Right hindlimb (tissue), 1 donor: Measurements from ENCODE around the gene ITSN1.
A peak's percentile ranks its signal among the peaks of the same experiment; 100 is the strongest.

Experiments
- DNase-seq: peaks from one replicate; pipeline ENCODE4 v3.0.0-alpha.2; 2018

The ITSN1 gene

DNA sequence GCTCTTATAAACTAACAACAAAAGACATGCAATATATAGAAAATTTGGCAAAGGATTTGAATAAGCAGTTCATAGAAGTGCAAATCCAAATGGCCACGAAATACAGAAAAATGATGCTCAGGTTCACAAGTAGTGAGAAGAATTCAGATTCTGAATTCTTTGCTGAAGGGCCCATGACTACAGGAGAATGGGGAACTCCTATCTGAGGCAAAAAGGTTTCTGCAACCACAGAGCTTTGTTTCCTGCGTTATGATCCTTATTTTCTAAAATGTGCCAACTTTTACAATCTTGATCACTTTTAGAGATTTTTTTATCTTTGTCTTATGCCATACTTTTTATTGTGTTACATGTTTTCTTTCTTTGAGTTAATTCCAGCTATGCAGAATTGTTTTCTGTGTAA, 91.3 kb downstream of the ITSN1 start:
- no peak for DNase-seq

DNA sequence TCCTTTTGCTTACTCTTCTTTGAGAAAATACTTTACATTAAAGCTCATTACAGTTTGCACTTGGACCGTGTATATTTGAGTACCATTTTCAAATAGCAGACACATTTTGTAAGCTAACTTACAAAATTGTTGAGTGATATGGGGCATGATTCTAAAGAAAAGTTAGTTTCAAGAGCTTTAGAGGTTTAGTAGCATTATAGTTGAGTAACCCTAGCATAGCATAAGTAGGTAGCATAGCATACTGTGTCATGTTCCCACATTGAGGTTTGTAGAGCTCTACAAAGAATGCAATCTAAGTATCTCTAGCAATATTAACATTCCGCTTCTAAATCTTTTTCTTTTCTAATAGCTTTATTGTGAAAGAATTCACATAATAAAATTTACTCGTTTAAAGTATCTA, 92.0 kb downstream of the ITSN1 start:
- no peak for DNase-seq

DNA sequence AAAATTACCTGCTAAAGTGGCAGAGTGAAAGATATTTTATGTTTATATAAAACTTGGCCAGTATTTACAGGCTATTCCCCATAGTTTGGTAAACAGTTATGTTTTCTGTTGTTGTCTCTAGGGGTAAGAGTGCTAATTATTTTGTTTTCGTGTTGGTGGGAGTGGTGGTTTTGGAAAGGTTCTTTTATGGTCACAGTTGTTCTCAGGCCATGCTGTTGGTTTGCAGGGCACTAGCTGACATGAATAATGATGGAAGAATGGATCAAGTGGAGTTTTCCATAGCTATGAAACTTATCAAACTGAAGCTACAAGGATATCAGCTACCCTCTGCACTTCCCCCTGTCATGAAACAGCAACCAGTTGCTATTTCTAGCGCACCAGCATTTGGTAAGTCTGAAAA, 92.5 kb downstream of the ITSN1 start:
- no peak for DNase-seq

DNA sequence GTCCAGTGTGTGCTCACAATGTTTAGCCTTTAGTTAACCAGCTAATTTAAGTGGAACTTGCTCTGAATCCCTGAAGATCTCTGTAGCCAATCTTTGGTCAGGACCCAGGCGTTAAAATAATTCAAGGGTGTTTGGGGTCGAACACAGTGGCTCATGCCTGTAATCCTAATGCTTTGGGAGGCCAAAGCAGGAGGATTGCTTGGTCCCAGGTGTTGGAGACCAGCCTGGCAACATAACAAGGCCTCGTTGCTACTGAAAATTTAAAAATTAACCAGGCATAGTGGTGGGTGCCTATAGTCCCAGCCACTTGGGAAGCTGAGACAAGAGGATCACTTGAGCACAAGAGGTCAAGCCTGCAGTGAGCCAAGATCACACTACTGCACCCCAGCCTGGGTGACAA, 94.3 kb downstream of the ITSN1 start:
- no peak for DNase-seq

DNA sequence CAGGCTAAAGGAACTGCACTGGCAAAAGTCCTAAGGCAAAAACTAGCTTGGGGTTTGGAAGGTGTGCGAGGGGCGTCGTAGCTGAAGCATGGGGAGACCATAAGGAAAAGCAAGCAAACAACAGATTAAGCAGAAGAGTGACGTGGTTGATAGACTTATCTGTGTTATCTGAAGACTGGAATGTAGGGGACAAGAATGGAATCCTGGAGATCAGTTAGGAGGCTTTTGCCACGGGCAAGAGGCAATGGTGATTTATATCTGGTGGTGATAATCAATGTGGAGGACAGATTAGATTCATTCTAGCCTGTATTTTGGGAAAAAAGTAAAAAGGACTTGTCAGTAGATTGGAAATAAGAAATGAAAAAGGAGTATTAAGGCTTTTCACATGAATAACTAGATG, 97.4 kb downstream of the ITSN1 start:
- DNase-seq = no peak

DNA sequence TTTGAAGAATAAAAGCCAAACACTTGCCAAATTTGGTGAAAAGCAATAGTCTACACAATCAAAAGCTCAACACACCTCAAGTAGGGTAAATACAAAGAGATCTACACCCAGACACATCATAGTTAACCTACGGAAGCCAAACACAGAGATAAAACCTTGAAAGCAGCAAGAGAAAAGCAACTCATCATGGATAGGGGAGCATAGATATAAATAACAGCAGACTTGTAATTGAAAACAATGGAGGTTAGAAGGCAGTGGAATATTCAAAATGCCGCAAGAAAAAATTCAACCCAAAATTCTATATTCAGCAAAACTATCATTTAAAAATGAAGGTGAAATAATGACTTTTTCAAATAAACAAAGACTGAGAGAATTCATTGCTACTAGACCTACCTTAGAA, 105.1 kb downstream of the ITSN1 start:
- no peak for DNase-seq

DNA sequence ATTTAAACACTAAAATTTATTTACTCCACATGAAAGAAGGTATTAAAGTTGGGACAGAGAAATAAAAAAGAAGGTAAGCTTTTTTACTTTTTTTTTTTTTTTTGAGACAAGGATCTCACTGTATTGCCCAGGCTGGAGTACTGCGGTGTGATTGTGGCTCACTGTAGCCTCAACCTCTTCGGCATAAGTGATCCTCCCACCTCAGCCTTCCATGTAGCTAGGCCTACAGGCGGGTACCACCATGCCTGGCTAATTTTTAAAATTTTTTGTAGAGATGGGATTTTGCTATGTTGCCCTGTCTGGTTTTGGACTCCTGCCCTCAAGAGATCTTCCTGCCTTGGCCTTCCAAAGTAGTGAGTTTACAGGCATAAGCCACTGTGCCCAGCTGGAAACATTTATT, 106.6 kb downstream of the ITSN1 start:
- no peak for DNase-seq

DNA sequence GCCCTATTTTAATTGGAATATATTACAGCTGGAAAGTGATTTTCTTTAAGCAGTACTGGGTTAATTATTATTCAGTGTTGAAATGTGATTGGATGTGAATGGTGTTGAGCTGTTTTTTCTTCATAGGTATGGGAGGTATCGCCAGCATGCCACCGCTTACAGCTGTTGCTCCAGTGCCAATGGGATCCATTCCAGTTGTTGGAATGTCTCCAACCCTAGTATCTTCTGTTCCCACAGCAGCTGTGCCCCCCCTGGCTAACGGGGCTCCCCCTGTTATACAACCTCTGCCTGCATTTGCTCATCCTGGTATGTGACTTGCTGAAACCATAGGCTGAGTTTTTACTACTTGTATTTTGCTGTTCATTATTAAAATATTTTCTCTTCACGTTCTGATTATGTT, 107.7 kb downstream of the ITSN1 start:
- DNase-seq = no peak

DNA sequence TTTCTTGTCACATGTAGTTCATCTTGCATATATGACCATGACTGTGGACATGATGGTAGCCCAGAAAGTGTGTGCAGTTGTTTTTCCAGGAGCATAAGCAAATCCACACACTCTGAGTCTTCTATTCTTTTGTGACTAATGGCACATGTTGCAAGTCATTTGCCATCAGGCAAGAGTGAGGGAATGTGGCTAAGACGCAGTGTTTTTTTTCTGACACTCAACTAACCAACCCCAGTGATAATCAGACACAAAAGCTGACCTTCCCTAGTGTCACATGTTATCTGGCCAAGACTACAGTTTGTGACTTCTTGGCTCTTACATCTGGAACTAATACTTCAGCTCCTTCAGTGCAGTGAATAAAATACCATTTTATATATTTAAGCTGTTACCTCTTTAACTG, 108.8 kb downstream of the ITSN1 start:
- no peak for DNase-seq

DNA sequence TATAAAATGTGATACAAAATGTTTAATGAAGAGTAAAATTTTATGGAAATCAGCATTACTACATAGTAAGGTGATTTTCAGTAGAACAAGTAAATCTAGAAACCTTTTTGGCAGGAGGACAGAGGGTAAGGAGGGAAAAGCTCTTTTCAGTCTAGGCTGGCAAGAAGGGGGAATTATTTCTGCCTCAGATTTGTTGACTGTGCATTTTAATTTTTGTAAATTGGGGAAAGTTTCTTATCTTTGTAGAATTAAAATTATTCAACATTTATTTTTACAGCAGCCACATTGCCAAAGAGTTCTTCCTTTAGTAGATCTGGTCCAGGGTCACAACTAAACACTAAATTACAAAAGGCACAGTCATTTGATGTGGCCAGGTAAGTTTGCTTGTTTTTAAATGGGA, 109.2 kb downstream of the ITSN1 start:
- DNase-seq = no peak

DNA sequence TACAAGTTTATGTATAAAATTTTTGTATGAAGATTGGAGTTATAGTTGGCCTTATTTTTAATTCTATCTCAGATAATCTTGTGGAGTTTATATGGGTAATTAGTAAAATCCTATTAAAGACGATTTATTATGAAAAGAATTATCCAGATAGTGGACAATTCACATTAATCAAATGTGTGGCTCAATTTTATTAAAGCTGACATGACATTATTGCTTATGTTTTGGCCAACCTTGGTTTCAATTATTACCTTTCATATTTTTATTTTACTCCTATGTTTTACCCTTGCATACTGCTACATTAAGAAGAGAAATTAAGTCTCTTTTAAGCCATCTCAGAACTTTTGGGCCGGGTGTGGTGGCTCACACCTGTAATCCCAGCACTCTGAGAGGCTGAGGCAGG, 110.0 kb downstream of the ITSN1 start:
- DNase-seq = no peak

DNA sequence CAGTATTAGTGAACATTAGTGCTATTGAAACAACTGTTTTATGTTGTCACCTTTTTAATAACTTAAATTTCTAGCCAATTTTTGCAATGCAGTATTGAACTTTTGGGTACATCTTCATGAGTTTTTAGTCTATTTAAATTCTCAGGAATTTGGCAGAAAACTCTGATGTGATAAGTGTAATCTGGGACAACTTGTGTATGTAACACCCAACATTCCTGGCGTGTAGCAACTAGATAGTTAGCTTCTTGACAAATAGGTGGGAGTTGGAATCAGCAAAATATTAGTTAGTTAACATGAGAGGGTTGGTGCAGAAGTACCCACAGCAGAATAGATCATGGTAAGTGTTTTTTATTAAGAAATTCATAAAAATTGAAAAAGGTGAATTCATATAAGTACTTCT, 111.6 kb downstream of the ITSN1 start:
- no peak for DNase-seq

DNA sequence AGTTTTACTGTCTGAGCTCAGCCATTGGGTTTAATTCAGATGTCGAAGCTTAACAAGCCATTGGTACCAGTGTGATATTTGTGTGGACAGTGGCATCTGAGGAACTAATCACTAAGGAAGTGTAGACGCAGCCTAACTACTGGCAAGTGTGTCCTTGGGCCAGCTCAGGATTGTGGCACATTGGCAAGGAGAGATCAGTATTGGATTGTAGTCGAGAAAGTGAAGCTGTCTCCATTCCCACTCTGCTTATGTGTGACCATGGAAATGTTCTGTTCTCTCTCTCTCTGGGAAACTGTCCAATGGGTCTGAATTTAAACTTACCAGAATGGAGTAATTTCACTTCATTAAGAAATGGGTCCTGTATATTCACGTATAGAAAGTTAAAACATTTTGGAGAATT, 112.2 kb downstream of the ITSN1 start:
- peak; percentile 22 for DNase-seq

DNA sequence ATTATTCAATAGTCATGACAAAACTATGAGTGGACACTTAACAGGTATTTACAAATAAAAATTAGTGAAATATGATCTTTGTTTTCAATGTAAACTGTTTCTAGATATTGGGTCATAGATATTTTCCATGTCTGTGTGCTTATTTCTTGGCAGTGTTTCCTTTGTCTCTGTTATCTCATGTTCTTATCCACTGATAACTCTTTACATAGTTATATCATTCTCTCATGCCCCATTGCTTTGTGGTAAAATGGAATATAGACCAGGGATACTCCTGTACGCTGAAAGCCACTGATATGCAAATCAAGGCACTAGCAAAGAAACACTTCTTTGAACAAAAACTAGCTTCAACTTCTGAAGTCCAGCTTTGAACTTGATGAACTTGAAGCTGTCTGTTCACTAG, 113.1 kb downstream of the ITSN1 start:
- no peak for DNase-seq

DNA sequence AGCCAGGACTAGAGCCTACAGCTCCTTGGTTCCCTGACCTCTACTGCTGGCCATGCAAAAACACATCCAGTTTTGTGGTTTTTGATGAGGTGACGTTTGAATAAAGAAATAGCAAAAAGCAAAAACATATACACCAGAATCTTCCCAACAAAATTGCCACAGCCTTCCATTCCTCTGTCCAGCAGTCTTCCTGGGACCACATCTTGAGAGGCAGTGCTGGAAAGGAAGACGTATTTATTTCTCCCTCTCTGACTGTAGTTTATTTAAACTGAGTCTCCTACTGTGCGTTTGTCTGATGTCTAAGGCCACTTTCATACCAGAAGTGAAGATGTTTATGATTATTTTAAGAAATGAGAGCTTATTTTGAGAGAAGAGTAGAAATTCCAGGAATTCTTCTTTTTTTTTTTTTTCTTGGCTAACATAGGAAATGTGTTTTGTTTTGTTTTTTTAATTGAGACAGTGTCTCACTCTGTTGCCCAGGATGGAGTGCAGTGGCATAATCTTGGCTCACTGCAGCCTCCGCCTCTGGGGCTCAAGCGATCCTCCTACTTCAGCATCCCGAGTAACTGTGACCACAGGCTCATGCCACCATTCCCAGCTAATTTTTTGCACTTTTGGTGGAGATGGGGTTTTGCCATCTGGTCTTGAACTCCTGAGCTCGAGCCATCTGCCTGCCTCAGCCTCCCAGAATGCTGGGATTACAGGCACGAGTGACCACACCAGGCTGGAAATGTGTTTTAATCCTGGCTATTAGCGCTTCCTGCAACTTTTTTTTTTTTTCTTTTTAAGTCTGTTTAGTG, 118.5 kb downstream of the ITSN1 start:
- DNase-seq = no peak

DNA sequence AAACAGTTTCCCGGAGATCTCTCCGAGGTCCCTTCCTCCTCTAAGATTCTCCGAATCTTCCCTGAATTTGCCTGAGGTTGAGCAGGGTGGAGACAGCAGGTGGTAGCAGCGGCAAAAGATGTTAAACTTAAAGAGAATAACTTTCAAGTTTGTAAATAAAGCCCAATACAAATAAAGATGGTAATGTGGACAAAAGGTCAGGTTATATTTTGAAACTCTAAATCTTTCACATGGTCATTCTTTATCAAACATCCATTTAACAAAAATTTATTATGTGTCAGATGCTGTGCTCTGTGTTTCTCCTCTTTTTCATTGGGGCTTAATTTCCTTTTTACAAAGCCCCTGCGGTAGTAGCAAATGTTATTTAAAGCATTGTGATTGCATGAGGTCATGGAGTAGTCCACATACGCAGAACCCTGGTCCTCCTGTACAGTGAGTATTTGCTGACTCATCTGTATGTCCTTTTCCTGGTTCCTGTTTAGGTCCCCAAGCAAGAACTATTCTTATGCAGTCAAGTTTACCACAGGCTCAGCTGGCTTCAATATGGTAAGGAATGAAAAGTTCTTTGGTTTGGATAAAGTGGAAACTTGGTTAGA, 119.2 kb downstream of the ITSN1 start:
- DNase-seq = no peak

DNA sequence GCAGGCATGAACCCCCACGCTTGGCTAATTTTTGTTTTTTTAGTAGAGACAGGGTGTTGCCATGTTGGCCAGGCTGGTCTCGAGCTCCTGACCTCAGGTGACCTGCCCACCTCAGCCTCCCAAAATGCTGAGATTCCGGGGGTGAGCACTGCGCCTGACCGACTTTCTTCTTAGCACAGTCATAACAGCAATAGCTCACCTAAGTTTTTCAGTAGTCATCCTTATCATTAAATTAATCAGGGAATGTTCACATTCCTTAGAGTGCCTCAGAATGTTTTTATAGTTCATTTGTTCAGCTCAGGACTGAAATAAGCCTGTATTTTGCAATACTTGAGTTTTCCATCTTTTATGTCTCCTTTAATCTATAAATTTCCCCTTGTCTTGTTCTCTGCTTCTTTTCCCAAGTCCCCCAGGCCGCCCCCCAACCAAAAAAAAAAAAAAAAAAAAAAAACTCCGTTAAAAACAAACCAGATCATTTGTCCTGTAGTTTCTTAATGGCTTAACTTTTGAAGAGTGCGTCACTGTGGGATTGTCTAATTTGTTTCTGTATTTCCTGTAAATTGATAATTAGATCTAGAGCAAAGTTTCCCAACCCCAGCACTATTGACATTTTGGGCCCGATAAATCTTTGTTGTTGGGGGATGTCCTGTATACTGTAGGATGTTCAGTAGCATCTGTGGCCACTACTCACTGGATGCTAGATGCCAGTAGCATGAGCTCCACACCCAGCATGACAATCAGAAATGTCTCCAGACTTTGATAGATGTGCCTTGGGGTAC, 120.7 kb downstream of the ITSN1 start:
- no peak for DNase-seq

DNA sequence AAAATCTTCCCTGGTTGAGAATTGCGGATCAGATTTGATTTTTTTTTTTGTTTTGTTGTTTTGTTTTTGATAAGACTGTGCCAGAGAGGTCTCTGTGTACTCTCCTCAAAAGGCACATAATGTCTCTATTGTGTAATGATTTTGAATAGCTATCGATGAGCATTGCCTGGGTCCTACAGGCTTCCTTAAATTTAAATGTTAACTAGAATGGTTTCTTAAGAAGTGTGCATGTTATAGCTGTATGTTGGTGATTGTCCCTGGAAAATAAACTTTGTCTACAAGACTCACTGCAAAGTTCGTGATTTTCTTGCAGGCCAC, 121.2 kb downstream of the ITSN1 start:
- no peak for DNase-seq

DNA sequence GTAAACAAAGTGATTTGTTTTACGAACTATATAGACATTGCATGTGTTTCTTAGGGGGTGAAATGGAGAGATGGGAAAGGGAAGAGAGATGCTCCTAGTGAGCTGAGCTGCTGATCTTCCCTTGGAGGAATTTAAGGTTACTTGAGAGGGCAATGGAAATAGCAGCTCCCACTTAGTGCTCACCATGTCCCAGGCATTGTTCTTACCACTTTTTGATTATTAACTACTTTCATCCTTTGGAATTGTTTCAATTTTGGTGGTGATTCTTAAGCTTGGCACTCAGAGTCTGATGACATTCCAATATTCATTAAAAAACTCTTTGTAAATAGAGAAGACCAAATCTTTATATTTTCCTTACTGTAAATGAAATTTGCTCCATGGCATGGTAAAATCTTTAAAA, 124.9 kb downstream of the ITSN1 start:
- DNase-seq = no peak

DNA sequence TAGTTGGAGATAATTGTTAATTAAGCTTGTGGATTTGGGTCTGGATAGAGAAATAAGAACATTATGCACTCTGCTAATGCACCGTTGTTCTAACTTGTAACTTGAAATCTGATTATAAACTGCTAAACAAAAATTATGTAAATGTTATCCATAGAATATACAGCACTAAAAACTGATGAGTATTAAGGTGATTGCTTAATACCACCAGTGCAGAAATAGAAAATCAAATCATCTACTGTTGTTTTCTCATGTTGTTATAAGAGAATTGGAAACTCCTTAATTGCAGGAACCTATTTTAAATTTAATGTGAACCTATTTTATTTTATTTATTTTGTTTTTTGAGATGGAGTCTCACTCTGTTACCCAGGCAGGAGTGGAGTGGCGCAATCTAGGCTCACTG, 125.7 kb downstream of the ITSN1 start:
- no peak for DNase-seq

DNA sequence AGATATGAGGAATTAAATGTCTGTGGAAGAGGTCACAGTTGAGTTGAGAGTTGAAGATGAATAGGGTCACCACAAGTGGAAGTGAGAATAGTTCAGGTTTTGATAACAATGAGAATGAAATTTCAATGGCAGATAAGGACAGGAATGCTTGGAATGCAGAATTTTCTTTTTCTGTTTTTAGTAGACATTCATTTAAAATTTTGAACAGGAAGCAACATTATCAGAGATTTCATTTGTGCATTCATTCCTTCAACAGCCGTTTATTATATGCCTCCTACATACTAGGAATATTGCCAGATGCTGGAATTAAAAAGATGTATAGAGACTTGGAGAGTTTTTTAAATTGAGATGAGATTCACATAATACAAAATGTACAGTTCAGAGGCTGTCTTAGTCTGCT, 126.8 kb downstream of the ITSN1 start:
- no peak for DNase-seq

DNA sequence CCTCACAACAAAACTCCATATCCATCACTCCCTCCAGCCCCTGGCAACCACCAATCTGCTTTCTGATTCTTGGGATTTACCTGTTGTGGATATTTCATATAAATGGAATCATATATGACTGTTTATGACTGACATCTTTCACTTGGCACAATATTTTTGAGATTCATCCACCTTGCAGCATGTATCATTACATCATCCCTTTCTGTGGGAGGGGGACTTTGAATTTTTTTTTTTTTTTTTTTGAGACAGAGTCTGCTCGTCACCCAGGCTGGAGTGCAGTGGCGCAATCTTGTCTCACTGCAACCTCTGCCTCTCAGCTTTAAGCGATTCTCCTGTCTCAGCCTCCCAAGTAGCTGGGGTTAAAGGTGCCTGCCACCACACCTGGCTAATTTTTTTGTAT, 128.2 kb downstream of the ITSN1 start:
- DNase-seq = no peak

DNA sequence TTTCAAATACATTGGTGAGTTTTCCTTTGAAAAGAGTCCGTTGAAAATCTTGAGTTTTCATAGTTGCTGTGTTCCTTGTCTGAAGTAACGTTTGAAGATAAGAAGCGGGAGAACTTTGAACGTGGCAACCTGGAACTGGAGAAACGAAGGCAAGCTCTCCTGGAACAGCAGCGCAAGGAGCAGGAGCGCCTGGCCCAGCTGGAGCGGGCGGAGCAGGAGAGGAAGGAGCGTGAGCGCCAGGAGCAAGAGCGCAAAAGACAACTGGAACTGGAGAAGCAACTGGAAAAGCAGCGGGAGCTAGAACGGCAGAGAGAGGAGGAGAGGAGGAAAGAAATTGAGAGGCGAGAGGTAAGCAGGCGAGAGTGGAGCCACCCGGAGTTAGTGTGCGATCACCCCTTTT, 129.7 kb downstream of the ITSN1 start:
- DNase-seq = no peak

DNA sequence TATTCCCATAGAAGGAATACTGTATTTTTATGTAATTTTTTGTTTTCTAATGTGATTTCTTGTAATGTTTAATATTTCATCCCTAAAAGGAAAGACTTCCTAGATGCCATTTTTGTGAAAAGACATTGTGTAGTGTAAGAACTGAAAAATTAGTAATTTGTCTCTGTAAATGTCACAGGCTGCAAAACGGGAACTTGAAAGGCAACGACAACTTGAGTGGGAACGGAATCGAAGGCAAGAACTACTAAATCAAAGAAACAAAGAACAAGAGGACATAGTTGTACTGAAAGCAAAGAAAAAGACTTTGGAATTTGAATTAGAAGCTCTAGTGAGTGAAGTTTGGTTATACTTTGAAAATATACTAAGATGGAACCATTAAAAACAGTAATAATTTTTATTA, 132.2 kb downstream of the ITSN1 start:
- DNase-seq = no peak
